SU-DHL-6 (cell line): ENCODE results near the gene IQSEC3.

Experiments
- H2AFZ ChIP-seq: fragments of 200-600 bp; sonication (generic); 2 replicates; pipeline ENCODE4 v1.6.1; 2014; ENCODE audit warnings: low read depth, mild to moderate bottlenecking, moderate library complexity, mixed read lengths, antibody characterized with exemption, low read length; ENCODE audit not compliant: severe bottlenecking
- H3F3A ChIP-seq: fragments of 200-600 bp; shearing (Covaris generic); 2 replicates; pipeline ENCODE4 v1.6.0; 2016; ENCODE audit warnings: antibody characterized with exemption, mild to moderate bottlenecking; ENCODE audit not compliant: insufficient read depth
- H3K27ac ChIP-seq: fragments of 200-600 bp; sonication (generic); 2 replicates; pipeline ENCODE4 v1.5.1; 2016; ENCODE audit warnings: low read depth, mild to moderate bottlenecking, low read length, moderate library complexity, mixed read lengths
- H3K27me3 ChIP-seq: fragments of 200-600 bp; sonication (generic), shearing (Covaris generic); 2 replicates; pipeline ENCODE4 v1.6.0; 2014; ENCODE audit warnings: mild to moderate bottlenecking, low read length
- H3K36me3 ChIP-seq: fragments of 200-600 bp; sonication (generic); 2 replicates; pipeline ENCODE4 v1.6.1; 2014; ENCODE audit warnings: mild to moderate bottlenecking, low read length, mixed read lengths
- H3K4me2 ChIP-seq: fragments of 300-600, 200-600 bp; shearing (Covaris generic), sonication (generic); 2 replicates; pipeline ENCODE4 v1.6.0; 2014; ENCODE audit warnings: low read length, low read depth, mild to moderate bottlenecking; ENCODE audit not compliant: poor library complexity, severe bottlenecking
- H3K4me3 ChIP-seq: fragments of 200-600 bp; sonication (generic); 2 replicates; pipeline ENCODE4 v1.5.1; 2014; ENCODE audit warnings: antibody characterized with exemption, low read length, mild to moderate bottlenecking, mixed read lengths; ENCODE audit not compliant: insufficient read depth, poor library complexity, severe bottlenecking
- H3K79me2 ChIP-seq: fragments of 200-600 bp; sonication (generic); 2 replicates; pipeline ENCODE4 v1.6.1; 2014; ENCODE audit warnings: mild to moderate bottlenecking, low read length, moderate library complexity; ENCODE audit not compliant: insufficient read depth
- H3K9ac ChIP-seq: fragments of 200-600 bp; sonication (generic); 2 replicates; pipeline ENCODE4 v1.7.0; 2014; ENCODE audit warnings: mild to moderate bottlenecking, low read length
- H3K9me2 ChIP-seq: fragments of 200-600 bp; sonication (generic); replicated peaks from 2 replicates; pipeline ENCODE4 v1.6.1; 2014; ENCODE audit warnings: low read length; ENCODE audit not compliant: insufficient read depth
- H3K9me3 ChIP-seq: fragments of 200-600 bp; sonication (generic); 2 replicates; pipeline ENCODE4 v1.6.1; 2014; ENCODE audit warnings: low read length, mixed read lengths; ENCODE audit not compliant: insufficient read depth
- H4K20me1 ChIP-seq: fragments of 200-600 bp; sonication (generic); 2 replicates; pipeline ENCODE4 v1.6.1; 2014; ENCODE audit warnings: low read depth, mild to moderate bottlenecking, antibody characterized with exemption, low read length, moderate library complexity, mixed read lengths
- CTCF ChIP-seq: fragments of 200-600 bp; sonication (generic); IDR thresholded peaks from one replicate; pipeline ENCODE4 v1.5.1; 2017; ENCODE audit warnings: antibody characterized with exemption, mild to moderate bottlenecking, low read length, moderate library complexity; ENCODE audit not compliant: insufficient read depth, poor library complexity, severe bottlenecking
- EZH2phosphoT487 ChIP-seq: fragments of 200-600 bp; sonication (generic), shearing (Covaris generic); conservative IDR thresholded peaks from 2 replicates; pipeline ENCODE4 v1.6.1; 2018; ENCODE audit warnings: mild to moderate bottlenecking, antibody characterized with exemption, low read length, moderate library complexity, mixed read lengths

IQSEC3 gene

GRCh38 chr12:114626-115211 lies 48.2 kb downstream of the IQSEC3 start:
- Histone ChIP-seq H3K79me2 (no peaks in the 10 kb centered on the region), H3K4me3 (no peak overlapping the region), H3K27me3 (no peaks in the 10 kb centered on the region), H2AFZ (no peak overlapping the region), H3K9ac (no peak overlapping the region), H3K9me3 (no peaks in the 10 kb centered on the region), H3K36me3 (no peaks in the 10 kb centered on the region), H3K27ac (no peak overlapping the region), H4K20me1 (no peaks in the 10 kb centered on the region), H3K4me2 (no peak overlapping the region), H3F3A (no peaks in the 10 kb centered on the region), H3K9me2 (no peaks in the 10 kb centered on the region)
- TF ChIP-seq CTCF, result no peak
- TF ChIP-seq EZH2phosphoT487, result no peak

GRCh38 chr12:115518-115917 lies 49.0 kb downstream of the IQSEC3 start:
- no peaks in the 10 kb centered on the region for H3K36me3 ChIP-seq
- no peak overlapping the region for H3K4me3 ChIP-seq
- H3K27ac ChIP-seq, result no peak overlapping the region
- no peaks in the 10 kb centered on the region for H4K20me1 ChIP-seq
- no peaks in the 10 kb centered on the region for H3K9me2 ChIP-seq
- no peaks in the 10 kb centered on the region for H3K79me2 ChIP-seq
- TF ChIP-seq CTCF, result no peak
- no peak for TF ChIP-seq EZH2phosphoT487
- no peak overlapping the region for H3K9ac ChIP-seq
- no peaks in the 10 kb centered on the region for H3F3A ChIP-seq
- no peaks in the 10 kb centered on the region for H3K27me3 ChIP-seq
- no peak overlapping the region for H3K4me2 ChIP-seq
- H3K9me3 ChIP-seq, result no peaks in the 10 kb centered on the region
- H2AFZ ChIP-seq, result no peak overlapping the region

GRCh38 chr12:115960-116915 lies 49.7 kb downstream of the IQSEC3 start:
- Histone ChIP-seq H2AFZ (no peak overlapping the region), H3K27ac (no peak overlapping the region), H3K9ac (no peak overlapping the region), H3K4me3 (no peak overlapping the region), H3K79me2 (no peaks in the 10 kb centered on the region), H3K4me2 (no peak overlapping the region), H3K9me2 (no peaks in the 10 kb centered on the region), H3F3A (no peaks in the 10 kb centered on the region), H4K20me1 (no peaks in the 10 kb centered on the region), H3K36me3 (no peaks in the 10 kb centered on the region), H3K9me3 (no peaks in the 10 kb centered on the region), H3K27me3 (no peaks in the 10 kb centered on the region)
- TF ChIP-seq CTCF, result no peak
